ACC112 (cell line): ENCODE results near the gene PCDHB6.
A peak's percentile ranks its signal among the peaks of the same experiment; 100 is the strongest.
"Not testable (repeated sequence)": the region's sequence is repeated elsewhere in the genome, so short reads cannot be mapped to it uniquely, and the experiment has no call there.

Source experiments
- H2AFZ ChIP-seq: fragments of 200-600 bp; sonication (generic); one replicate; pipeline ENCODE4 v1.6.0; 2017; ENCODE audit warnings: antibody characterized with exemption, low read length; ENCODE audit not compliant: unreplicated experiment
- H3K27ac ChIP-seq: fragments of 200-600 bp; sonication (generic); 2 replicates; pipeline ENCODE4 v1.5.1; 2014; ENCODE audit warnings: low read depth, mild to moderate bottlenecking, antibody characterized with exemption, low read length, moderate library complexity
- H3K27me3 ChIP-seq: fragments of 200-600 bp; sonication (generic); 2 replicates; pipeline ENCODE4 v1.6.1; 2014; ENCODE audit warnings: mild to moderate bottlenecking, antibody characterized with exemption, low read length, moderate library complexity, mixed read lengths; ENCODE audit not compliant: insufficient read depth
- H3K36me3 ChIP-seq: fragments of 200-600 bp; sonication (generic); 2 replicates; pipeline ENCODE4 v1.6.1; 2016; ENCODE audit warnings: mild to moderate bottlenecking, antibody characterized with exemption, low read length, moderate library complexity, mixed read lengths; ENCODE audit not compliant: insufficient read depth
- H3K4me1 ChIP-seq: fragments of 200-600 bp; sonication (generic); one replicate; pipeline ENCODE4 v1.6.1; 2016; ENCODE audit warnings: low read length, mixed read lengths; ENCODE audit not compliant: insufficient read depth, unreplicated experiment, control insufficient read depth
- H3K4me3 ChIP-seq: fragments of 200-600 bp; sonication (generic); 2 replicates; pipeline ENCODE4 v1.5.1; 2014; ENCODE audit warnings: mild to moderate bottlenecking, low read depth, low read length
- H3K79me2 ChIP-seq: fragments of 200-600 bp; sonication (generic); one replicate; pipeline ENCODE4 v1.6.0; 2016; ENCODE audit warnings: low read length; ENCODE audit not compliant: control insufficient read depth, unreplicated experiment, insufficient read depth

Gene PCDHB6

DNA sequence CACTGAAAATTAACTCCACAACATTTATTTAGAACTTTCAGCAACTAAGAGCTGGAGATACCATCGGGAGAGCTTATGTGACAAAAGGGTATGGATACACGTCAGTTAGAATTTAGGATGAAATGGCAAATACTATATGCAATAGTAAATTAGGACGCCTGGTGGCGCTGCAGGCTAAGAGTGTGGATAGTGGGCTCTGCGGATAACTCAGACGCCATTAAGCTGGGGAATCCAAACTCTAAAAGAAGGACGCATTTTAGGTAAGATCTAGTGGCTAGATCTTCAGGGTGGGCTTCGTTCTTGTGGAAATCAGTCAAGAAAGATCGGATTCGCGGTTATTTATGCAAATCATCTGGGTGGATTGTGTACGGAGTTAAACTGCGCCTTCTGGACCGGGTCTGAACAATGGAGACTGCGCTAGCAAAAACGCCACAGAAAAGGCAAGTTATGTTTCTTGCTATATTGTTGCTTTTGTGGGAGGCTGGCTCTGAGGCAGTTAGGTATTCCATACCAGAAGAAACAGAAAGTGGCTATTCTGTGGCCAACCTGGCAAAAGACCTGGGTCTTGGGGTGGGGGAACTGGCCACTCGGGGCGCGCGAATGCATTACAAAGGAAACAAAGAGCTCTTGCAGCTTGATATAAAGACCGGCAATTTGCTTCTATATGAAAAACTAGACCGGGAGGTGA, 14.7 kb upstream of the PCDHB6 start, which contains the start of gene PCDHB5:
TSS of gene PCDHB5 (plus strand) at position 177 of the 688 bp plus-strand sequence. CDS start at position 406, 229 bp downstream.
- Histone ChIP-seq H3K79me2 (no peaks in the 10 kb centered on the region), H3K27me3 (no peaks in the 10 kb centered on the region), H3K36me3 (no peaks in the 10 kb centered on the region), H2AFZ (no peak within 1 kb of the TSS), H3K27ac (no peak within 1 kb of the TSS), H3K4me1 (no peaks in the 10 kb centered on the region), H3K4me3 (peak within 1 kb of the TSS; percentile 46)

DNA sequence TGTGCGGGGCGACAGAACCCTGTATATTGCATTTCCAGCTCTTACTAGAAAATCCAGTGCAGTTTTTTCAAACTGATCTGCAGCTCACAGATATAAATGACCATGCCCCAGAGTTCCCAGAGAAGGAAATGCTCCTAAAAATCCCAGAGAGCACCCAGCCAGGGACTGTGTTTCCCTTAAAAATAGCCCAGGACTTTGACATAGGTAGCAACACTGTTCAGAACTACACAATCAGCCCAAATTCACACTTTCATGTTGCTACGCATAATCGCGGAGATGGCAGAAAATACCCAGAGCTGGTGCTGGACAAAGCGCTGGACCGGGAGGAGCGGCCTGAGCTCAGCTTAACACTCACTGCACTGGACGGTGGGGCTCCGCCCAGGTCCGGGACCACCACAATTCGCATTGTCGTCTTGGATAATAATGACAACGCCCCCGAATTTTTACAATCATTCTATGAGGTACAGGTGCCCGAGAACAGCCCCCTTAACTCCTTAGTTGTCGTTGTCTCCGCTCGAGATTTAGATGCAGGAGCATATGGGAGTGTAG, 14.1 kb upstream of the PCDHB6 start:
- Histone ChIP-seq H3K4me3 (peak overlapping the region; percentile 46; the same call in 1 of the 2 replicates), H3K27ac (no peak overlapping the region)

DNA sequence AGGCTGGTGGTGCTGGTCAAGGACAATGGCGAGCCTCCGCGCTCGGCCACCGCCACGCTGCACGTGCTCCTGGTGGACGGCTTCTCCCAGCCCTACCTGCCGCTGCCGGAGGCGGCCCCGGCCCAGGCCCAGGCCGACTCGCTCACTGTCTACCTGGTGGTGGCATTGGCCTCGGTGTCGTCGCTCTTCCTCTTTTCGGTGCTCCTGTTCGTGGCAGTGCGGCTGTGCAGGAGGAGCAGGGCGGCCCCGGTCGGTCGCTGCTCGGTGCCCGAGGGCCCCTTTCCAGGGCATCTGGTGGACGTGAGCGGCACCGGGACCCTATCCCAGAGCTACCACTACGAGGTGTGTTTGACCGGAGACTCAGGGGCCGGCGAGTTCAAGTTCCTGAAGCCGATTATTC, 12.5 kb upstream of the PCDHB6 start:
- not testable (repeated sequence) for H2AFZ ChIP-seq, H3K27me3 ChIP-seq, H3K79me2 ChIP-seq, H3K4me1 ChIP-seq, H3K36me3 ChIP-seq, H3K27ac ChIP-seq, H3K4me3 ChIP-seq

More for the DNA sequence above, 14.1 kb upstream of the PCDHB6 start:
- no peaks in the 10 kb centered on the region for H3K79me2 ChIP-seq
- H3K4me1 ChIP-seq: no peaks in the 10 kb centered on the region
- no peak overlapping the region for H2AFZ ChIP-seq
- no peaks in the 10 kb centered on the region for H3K36me3 ChIP-seq
- no peaks in the 10 kb centered on the region for H3K27me3 ChIP-seq

DNA sequence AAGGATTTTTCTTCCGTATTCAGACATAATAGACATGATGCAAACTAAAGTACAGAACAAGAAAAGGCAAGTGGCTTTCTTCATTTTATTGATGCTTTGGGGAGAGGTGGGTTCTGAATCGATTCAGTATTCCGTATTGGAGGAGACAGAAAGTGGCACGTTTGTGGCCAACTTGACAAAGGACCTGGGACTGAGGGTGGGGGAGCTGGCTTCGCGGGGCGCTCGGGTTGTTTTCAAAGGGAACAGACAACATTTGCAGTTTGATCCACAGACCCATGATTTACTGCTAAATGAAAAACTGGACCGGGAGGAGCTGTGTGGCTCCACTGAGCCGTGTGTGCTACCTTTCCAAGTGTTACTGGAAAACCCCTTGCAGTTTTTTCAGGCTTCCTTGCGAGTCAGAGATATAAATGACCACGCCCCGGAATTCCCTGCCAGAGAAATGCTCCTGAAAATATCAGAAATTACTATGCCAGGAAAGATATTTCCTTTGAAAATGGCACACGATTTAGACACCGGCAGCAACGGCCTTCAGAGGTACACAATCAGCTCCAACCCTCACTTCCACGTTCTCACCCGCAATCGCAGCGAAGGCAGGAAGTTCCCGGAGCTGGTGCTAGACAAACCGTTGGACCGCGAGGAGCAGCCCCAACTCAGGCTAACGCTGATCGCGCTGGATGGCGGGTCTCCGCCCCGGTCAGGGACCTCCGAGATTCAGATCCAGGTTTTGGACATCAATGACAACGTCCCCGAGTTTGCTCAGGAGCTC, 551 bp downstream of the PCDHB6 start:
- Histone ChIP-seq H3K27ac (no peak overlapping the region), H3K27me3 (peaks cover 5% of the 10 kb centered on the region; the same call in 1 of the 2 replicates), H3K79me2 (no peaks in the 10 kb centered on the region), H3K4me1 (no peaks in the 10 kb centered on the region), H2AFZ (no peak overlapping the region), H3K4me3 (no peak overlapping the region; the same call in 1 of the 2 replicates), H3K36me3 (no peaks in the 10 kb centered on the region)

DNA sequence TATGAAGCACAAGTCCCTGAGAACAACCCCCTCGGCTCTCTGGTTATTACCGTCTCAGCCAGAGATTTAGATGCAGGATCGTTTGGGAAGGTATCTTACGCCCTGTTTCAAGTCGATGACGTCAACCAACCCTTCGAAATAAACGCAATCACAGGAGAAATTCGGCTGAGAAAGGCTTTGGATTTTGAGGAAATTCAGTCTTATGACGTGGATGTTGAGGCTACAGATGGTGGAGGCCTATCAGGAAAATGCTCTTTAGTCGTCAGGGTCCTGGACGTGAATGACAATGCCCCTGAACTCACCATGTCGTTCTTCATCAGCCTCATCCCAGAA, 1.1 kb downstream of the PCDHB6 start:
- Histone ChIP-seq H3K27ac (no peak overlapping the region), H3K4me3 (no peak overlapping the region), H3K4me1 (no peaks in the 10 kb centered on the region), H3K27me3 (peaks cover 5% of the 10 kb centered on the region; the same call in 1 of the 2 replicates), H2AFZ (no peak overlapping the region), H3K36me3 (no peaks in the 10 kb centered on the region), H3K79me2 (no peaks in the 10 kb centered on the region)

DNA sequence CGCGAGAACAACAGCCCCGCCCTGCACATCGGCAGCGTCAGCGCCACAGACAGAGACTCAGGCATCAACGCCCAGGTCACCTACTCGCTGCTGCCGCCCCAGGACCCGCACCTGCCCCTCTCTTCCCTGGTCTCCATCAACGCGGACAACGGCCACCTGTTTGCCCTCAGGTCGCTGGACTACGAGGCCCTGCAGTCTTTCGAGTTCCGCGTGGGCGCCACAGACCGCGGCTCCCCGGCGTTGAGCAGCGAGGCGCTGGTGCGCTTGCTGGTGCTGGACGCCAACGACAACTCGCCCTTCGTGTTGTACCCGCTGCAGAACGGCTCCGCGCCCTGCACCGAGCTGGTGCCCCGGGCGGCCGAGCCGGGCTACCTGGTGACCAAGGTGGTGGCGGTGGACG, 1.8 kb downstream of the PCDHB6 start:
- H3K27ac ChIP-seq, H3K4me3 ChIP-seq, H3K79me2 ChIP-seq, H3K27me3 ChIP-seq, H3K4me1 ChIP-seq, H2AFZ ChIP-seq, H3K36me3 ChIP-seq: not testable (repeated sequence)

DNA sequence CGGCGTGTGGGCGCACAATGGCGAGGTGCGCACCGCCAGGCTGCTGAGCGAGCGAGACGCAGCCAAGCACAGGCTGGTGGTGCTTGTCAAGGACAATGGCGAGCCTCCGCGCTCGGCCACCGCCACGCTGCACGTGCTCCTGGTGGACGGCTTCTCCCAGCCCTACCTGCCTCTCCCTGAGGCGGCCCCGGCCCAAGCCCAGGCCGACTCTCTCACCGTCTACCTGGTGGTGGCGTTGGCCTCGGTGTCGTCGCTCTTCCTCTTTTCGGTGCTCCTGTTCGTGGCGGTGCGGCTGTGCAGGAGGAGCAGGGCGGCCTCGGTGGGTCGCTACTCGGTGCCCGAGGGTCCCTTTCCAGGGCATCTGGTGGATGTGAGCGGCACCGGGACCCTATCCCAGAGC, 2.2 kb downstream of the PCDHB6 start:
- H3K27me3 ChIP-seq, H3K4me3 ChIP-seq, H3K79me2 ChIP-seq, H3K36me3 ChIP-seq, H2AFZ ChIP-seq, H3K27ac ChIP-seq, H3K4me1 ChIP-seq: not testable (repeated sequence)

DNA sequence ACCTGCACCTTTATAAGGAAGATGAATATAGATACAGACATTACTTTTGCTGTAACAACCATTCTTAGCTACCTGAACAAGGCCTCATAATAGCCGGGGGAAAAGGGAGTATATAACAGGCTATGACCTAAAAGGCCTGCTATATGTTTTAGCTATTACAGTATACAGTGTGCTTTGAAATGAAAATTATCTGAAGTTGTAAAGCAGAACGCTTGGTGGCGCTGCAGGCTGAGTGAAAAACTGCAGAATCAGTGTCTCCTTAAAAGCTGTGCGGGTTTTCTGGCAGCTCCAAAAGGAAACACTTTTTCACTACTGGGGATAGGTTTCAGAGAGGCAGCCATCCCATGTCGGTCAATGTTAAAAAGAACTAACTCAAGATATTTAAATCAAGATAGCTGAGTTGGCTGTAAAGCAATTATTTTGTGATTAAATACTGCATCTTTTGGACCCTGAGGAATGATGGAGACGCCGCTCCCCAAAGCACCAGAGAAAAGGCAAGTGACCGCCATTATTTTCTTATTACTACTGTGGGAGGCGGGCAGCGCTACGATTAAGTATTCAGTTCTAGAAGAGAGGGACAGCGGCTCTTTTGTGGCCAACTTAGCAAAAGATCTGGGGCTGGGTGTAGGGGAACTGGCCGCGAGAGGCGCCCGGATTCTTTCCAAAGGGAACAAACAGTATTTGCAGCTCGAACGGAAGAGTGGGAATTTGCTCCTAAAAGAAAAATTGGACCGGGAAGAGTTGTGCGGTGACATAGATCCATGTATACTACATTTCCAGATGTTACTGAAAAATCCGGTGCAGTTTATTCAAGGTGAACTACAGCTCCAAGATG, 5.9 kb downstream of the PCDHB6 start:
- Histone ChIP-seq H3K27me3 (peaks cover 8% of the 10 kb centered on the region; the same call in 1 of the 2 replicates), H3K27ac (no peak overlapping the region), H3K4me3 (no peak overlapping the region), H3K4me1 (no peaks in the 10 kb centered on the region), H2AFZ (no peak overlapping the region), H3K36me3 (no peaks in the 10 kb centered on the region), H3K79me2 (no peaks in the 10 kb centered on the region)

DNA sequence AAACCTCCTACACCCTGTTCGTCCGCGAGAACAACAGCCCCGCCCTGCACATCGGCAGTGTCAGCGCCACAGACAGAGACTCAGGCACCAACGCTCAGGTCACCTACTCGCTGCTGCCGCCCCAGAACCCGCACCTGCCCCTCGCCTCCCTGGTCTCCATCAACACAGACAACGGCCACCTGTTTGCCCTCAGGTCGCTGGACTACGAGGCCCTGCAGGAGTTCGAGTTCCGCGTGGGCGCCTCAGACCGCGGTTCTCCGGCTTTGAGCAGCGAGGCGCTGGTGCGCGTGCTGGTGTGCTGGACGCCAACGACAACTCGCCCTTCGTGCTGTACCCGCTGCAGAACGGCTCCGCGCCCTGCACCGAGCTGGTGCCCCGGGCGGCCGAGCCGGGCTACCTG, 7.5 kb downstream of the PCDHB6 start:
- not testable (repeated sequence) for H3K4me1 ChIP-seq, H2AFZ ChIP-seq, H3K79me2 ChIP-seq, H3K27me3 ChIP-seq, H3K27ac ChIP-seq, H3K4me3 ChIP-seq, H3K36me3 ChIP-seq

DNA sequence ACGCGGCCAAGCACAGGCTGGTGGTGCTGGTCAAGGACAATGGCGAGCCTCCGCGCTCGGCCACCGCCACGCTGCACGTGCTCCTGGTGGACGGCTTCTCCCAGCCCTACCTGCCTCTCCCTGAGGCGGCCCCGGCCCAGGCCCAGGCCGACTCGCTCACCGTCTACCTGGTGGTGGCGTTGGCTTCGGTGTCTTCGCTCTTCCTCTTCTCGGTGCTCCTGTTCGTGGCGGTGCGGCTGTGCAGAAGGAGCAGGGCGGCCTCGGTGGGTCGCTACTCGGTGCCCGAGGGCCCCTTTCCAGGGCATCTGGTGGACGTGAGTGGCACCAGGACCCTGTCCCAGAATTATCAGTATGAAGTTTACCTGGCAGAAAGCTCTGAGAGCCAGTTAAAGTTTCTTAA, 8.0 kb downstream of the PCDHB6 start:
- not testable (repeated sequence) for H3K4me1 ChIP-seq, H3K36me3 ChIP-seq, H3K27ac ChIP-seq, H3K79me2 ChIP-seq, H2AFZ ChIP-seq, H3K4me3 ChIP-seq, H3K27me3 ChIP-seq
